Mesothelial cell of epicardium (in vitro differentiated cells): ENCODE data around the gene TYW5. TPM values are rescaled to one million over a fixed set of nuclear protein-coding genes. Genes with fewer than 3 reads are reported as not detected.

Source experiments
- DNase-seq, 2 experiments: peaks; one replicate each; pipeline ENCODE4 v3.0.0; 2021; ENCODE audit warnings: low spot score in 2 of 2; ENCODE audit not compliant: unreplicated experiment in 2 of 2
- H3K27ac Mint-ChIP-seq: 2 replicates; pipeline ENCODE4 v1.8.0; 2021; ENCODE audit warnings: mixed read lengths
- H3K27me3 Mint-ChIP-seq: 2 replicates; pipeline ENCODE4 v1.8.0; 2021; ENCODE audit warnings: low read depth, mixed read lengths
- H3K36me3 Mint-ChIP-seq: 2 replicates; pipeline ENCODE4 v1.8.0; 2021; ENCODE audit warnings: mixed read lengths
- H3K4me1 Mint-ChIP-seq: 2 replicates; pipeline ENCODE4 v1.8.0; 2021; ENCODE audit warnings: mixed read lengths
- H3K4me3 Mint-ChIP-seq: 2 replicates; pipeline ENCODE4 v1.8.0; 2021; ENCODE audit warnings: mild to moderate bottlenecking, moderate library complexity, mixed read lengths
- H3K9me3 Mint-ChIP-seq: 2 replicates; pipeline ENCODE4 v1.8.0; 2021; ENCODE audit warnings: mixed read lengths
- total RNA-seq: library from RNA; stranded (reverse); gene quantifications from 3 replicates; pipeline ENCODE4 v1.2.1, GENCODE V29; 2021
- TF ChIP-seq, protein P1 (sequence below): fragments of 200-600 bp; sonication (generic); IDR thresholded peaks from one replicate; pipeline ENCODE4 v1.5.0; 2021; ENCODE audit warnings: antibody characterized with exemption; ENCODE audit not compliant: unreplicated experiment

Gene TYW5
- total RNA-seq, 1 donor from 2014 or later: 12.2 TPM

DNA sequence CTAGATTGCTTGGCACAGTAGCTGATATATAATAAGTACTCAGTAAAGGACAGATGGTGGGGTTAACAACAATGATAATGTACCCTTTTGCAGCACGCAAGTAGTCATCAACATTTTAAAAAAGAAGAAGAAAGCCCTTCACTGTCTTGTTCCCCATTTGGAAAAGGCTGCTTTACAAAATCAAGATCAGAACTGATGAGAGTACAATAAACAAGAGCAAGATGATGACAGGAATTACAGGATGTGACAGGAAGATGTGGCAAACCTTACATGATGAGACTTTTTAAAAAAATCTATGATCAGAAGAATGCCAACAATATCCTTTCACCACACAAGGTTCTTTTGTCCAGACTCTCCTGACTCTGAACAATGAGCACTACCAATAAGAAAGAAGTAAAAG, 9.1 kb downstream of the TYW5 start:
- H3K36me3 Mint-ChIP-seq: peaks cover 20% of the 10 kb centered on the region
- H3K9me3 Mint-ChIP-seq: no peaks in the 10 kb centered on the region
- H3K4me1 Mint-ChIP-seq: no peaks in the 10 kb centered on the region
- DNase-seq: no peak
- H3K27ac Mint-ChIP-seq: no peak overlapping the region
- TF ChIP-seq, protein P1, sequence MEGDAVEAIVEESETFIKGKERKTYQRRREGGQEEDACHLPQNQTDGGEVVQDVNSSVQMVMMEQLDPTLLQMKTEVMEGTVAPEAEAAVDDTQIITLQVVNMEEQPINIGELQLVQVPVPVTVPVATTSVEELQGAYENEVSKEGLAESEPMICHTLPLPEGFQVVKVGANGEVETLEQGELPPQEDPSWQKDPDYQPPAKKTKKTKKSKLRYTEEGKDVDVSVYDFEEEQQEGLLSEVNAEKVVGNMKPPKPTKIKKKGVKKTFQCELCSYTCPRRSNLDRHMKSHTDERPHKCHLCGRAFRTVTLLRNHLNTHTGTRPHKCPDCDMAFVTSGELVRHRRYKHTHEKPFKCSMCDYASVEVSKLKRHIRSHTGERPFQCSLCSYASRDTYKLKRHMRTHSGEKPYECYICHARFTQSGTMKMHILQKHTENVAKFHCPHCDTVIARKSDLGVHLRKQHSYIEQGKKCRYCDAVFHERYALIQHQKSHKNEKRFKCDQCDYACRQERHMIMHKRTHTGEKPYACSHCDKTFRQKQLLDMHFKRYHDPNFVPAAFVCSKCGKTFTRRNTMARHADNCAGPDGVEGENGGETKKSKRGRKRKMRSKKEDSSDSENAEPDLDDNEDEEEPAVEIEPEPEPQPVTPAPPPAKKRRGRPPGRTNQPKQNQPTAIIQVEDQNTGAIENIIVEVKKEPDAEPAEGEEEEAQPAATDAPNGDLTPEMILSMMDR: no peak
- H3K4me3 Mint-ChIP-seq: no peak overlapping the region
- H3K27me3 Mint-ChIP-seq: no peaks in the 10 kb centered on the region

DNA sequence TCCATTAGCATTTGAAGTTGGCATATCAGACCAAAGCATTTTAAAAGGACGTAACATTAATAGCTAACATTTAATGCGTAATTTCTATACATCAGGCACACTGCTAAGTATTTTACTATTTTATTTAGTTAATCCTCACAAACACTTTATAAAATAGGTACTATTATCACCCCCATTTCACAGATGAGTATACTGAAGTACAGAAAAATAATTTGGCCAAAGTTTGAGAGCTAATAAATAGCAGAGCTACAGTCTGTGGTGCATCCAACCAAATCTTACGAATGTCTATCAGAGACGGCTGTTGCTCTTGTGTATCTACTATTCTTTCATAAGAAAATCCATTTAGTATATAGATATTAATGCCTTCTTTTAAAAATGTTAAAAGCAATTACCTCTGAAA, 11.9 kb downstream of the TYW5 start:
- Mint-ChIP-seq H3K27ac (no peak overlapping the region), H3K27me3 (no peaks in the 10 kb centered on the region), H3K4me3 (no peak overlapping the region), H3K36me3 (peaks cover 26% of the 10 kb centered on the region), H3K9me3 (no peaks in the 10 kb centered on the region), H3K4me1 (no peaks in the 10 kb centered on the region)
- no peak for DNase-seq
- TF ChIP-seq, protein P1: no peak

DNA sequence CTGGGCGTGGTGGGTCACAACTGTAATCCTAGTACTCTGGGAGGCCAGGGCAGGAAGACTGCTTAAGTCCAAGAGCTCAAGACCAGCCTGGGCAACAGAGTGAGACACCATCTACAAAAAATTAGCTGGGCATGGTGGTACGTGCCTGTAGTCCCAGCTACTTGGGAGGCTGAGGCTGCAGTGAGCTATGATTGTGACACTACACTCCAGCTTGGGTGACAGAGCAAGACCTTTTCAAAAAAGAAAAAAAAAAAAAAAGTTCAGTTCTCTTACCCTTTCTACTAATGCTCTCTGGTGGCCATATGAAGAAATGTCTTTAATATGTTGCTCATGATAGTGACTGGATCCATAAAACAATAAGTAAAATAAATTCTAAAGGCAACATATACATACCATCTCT, 14.9 kb downstream of the TYW5 start:
- DNase-seq: no peak
- TF ChIP-seq, protein P1: no peak
- no peaks in the 10 kb centered on the region for H3K9me3 Mint-ChIP-seq
- peaks cover 22% of the 10 kb centered on the region for H3K36me3 Mint-ChIP-seq
- no peak overlapping the region for H3K4me3 Mint-ChIP-seq
- H3K4me1 Mint-ChIP-seq: no peaks in the 10 kb centered on the region
- H3K27ac Mint-ChIP-seq: no peak overlapping the region
- no peaks in the 10 kb centered on the region for H3K27me3 Mint-ChIP-seq

DNA sequence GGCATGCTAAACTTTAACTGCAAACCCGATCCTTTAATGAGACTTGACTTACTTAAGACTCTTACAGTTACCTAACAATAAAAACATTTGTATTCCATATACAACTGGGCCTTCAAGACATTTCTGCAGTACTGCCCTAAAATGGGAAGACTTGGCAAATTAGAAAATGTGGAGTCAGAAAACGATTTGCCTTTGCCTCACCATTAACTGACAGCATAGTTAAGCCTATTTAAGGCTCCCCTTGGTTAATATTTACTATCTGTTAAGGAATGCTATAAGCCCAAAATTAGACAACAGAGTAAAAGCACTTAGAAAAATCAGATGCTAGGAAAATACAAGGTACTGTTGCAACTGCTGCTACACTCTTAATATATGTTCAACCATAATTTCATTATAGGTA, 18.7 kb downstream of the TYW5 start:
- Mint-ChIP-seq H3K27ac (no peak overlapping the region), H3K4me1 (no peaks in the 10 kb centered on the region), H3K27me3 (no peaks in the 10 kb centered on the region), H3K9me3 (no peaks in the 10 kb centered on the region), H3K36me3 (peaks cover 20% of the 10 kb centered on the region), H3K4me3 (no peak overlapping the region)
- TF ChIP-seq, protein P1: no peak
- DNase-seq: no peak

DNA sequence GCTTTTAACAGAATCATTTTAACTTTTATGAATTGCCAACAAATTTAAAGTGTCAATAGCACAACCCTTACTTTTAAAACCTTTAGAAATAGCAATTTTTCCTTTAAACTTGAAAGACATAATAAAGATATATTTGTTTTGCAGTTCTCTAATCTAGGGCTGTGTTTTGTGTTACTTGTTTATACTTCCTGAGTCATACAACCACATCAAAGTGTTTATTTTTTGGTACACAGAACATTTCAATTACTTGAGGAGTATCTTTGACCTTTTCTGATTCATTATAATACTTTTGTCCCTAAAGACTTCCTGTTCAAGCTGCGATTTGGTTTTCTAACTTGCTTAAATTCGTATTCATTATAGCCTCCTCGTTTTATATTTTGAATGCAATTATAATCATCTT, 21.8 kb downstream of the TYW5 start:
- Mint-ChIP-seq H3K9me3 (no peaks in the 10 kb centered on the region), H3K36me3 (peaks cover 22% of the 10 kb centered on the region), H3K27ac (no peak overlapping the region), H3K27me3 (no peaks in the 10 kb centered on the region), H3K4me1 (no peaks in the 10 kb centered on the region), H3K4me3 (no peak overlapping the region)
- DNase-seq: no peak
- TF ChIP-seq, protein P1: no peak

DNA sequence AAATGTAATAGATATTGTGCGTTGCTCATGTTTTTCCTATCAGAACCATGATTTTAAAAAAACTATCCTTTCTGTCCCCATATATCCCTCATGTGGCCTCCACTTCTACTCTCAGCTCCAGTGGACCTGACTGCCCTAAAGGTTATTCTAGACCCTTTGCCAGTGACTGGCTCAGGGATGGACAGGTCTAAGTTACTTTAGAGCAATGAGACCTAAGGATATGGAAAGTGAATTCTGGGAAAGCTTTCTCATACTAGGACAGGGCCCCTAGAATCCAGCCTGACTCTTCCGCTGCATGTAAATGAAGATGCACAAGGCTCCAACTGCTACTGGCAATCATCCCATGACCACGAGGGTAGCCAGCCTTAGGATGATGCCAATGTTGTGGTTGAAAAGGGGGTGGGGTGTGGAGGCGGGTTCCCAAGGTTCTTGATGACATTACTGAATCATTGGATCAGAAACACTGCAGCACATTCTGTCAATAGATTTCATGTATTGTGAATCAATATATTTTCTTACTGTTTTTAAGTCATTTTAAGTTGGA, 22.9 kb downstream of the TYW5 start:
- H3K27ac Mint-ChIP-seq: no peak overlapping the region
- no peak for DNase-seq
- TF ChIP-seq, protein P1: no peak
- peaks cover 19% of the 10 kb centered on the region for H3K36me3 Mint-ChIP-seq
- no peaks in the 10 kb centered on the region for H3K27me3 Mint-ChIP-seq
- no peaks in the 10 kb centered on the region for H3K9me3 Mint-ChIP-seq
- H3K4me3 Mint-ChIP-seq: no peak overlapping the region
- H3K4me1 Mint-ChIP-seq: no peaks in the 10 kb centered on the region
